HG02970 (cell line): Measurements from ENCODE around the gene ZNF438.
"Not testable (repeated sequence)": the region's sequence is repeated elsewhere in the genome, so short reads cannot be mapped to it uniquely, and the experiment has no call there.

Source experiments
- ATAC-seq: cut with Tn5 transposase; IDR thresholded peaks from one replicate; pipeline ENCODE4 v1.9.1; 2021; ENCODE audit warnings: mild to moderate bottlenecking, moderate library complexity, moderate number of reproducible peaks; ENCODE audit not compliant: unreplicated experiment, low FRiP score

ZNF438 gene

GRCh38 chr10:30990971-30991646 is 40.6 kb downstream of the ZNF438 start:
- ATAC-seq, result no peak

- no peak for ATAC-seq
Observed at GRCh38 chr10:30990351-30990750, 41.3 kb downstream of the ZNF438 start.

- ATAC-seq, result no peak
Observed at GRCh38 chr10:30988831-30989435, 42.7 kb downstream of the ZNF438 start.

GRCh38 chr10:30987463-30987862 is 44.2 kb downstream of the ZNF438 start:
- no peak for ATAC-seq

GRCh38 chr10:30986053-30986555 is 45.6 kb downstream of the ZNF438 start:
- no peak for ATAC-seq

- no peak for ATAC-seq
Observed at GRCh38 chr10:30985512-30985911, 46.2 kb downstream of the ZNF438 start.

GRCh38 chr10:30984563-30985328 is 46.9 kb downstream of the ZNF438 start:
- ATAC-seq, result no peak

GRCh38 chr10:30983209-30983608 is 48.5 kb downstream of the ZNF438 start:
- ATAC-seq, result not testable (repeated sequence)

- no peak for ATAC-seq
Observed at GRCh38 chr10:30980951-30981616, 50.6 kb downstream of the ZNF438 start.

- no peak for ATAC-seq
Observed at GRCh38 chr10:30979956-30980355, 51.7 kb downstream of the ZNF438 start.

GRCh38 chr10:30978843-30979242 is 52.8 kb downstream of the ZNF438 start:
- no peak for ATAC-seq

GRCh38 chr10:30977385-30977784 is 54.3 kb downstream of the ZNF438 start:
- ATAC-seq, result no peak

GRCh38 chr10:30974773-30975415 is 56.8 kb downstream of the ZNF438 start:
- ATAC-seq, result no peak

- no peak for ATAC-seq
Observed at GRCh38 chr10:30974355-30974754, 57.3 kb downstream of the ZNF438 start.

GRCh38 chr10:30973737-30974136 is 57.9 kb downstream of the ZNF438 start:
- ATAC-seq, result no peak

GRCh38 chr10:30970760-30971460 is 60.8 kb downstream of the ZNF438 start:
- ATAC-seq, result no peak

GRCh38 chr10:30968711-30969110 is 63.0 kb downstream of the ZNF438 start:
- no peak for ATAC-seq

GRCh38 chr10:30967650-30968410 is 63.8 kb downstream of the ZNF438 start:
- no peak for ATAC-seq
